Aorta (tissue), 5 donors: Measurements from ENCODE around the gene PTPRN2. TPM values are rescaled to one million over a fixed set of nuclear protein-coding genes. Genes with fewer than 3 reads are reported as not detected.
"Not testable (repeated sequence)": the region's sequence is repeated elsewhere in the genome, so short reads cannot be mapped to it uniquely, and the experiment has no call there.

ENCODE experiments used
- ATAC-seq: fragments of 200-7000 bp; cut with Tn5 transposase; one replicate; pipeline ENCODE4 v1.9.1; 2022; ENCODE audit warnings: moderate library complexity; ENCODE audit not compliant: low FRiP score
- DNase-seq, 2 donors: peaks; one replicate each; pipeline ENCODE4 v3.0.0-alpha.2; 2020
- H3K27ac ChIP-seq, 2 donors: one replicate each; pipeline ENCODE4 v1.5.1; 2013; ENCODE audit warnings: low read length in 2 of 2, mild to moderate bottlenecking in 2 of 2, moderate library complexity in 2 of 2, control low read depth in 1 of 2, inconsistent platforms in 1 of 2, low read depth in 1 of 2
- H3K27me3 ChIP-seq, 2 donors: one replicate each; pipeline ENCODE4 v1.6.1; 2013; ENCODE audit warnings: control low read depth in 1 of 2, low read length in 1 of 2, mild to moderate bottlenecking in 1 of 2, moderate library complexity in 1 of 2; ENCODE audit not compliant: insufficient read depth in 2 of 2, control insufficient read depth in 1 of 2
- H3K36me3 ChIP-seq, 2 donors: one replicate each; pipeline ENCODE4 v1.6.1; 2013; ENCODE audit warnings: control low read depth in 1 of 2, low read length in 1 of 2, mild to moderate bottlenecking in 1 of 2; ENCODE audit not compliant: insufficient read depth in 2 of 2, control insufficient read depth in 1 of 2
- H3K4me1 ChIP-seq, 2 donors: one replicate each; pipeline ENCODE4 v1.6.1; 2013; ENCODE audit warnings: low read length in 2 of 2, control low read depth in 1 of 2, mild to moderate bottlenecking in 1 of 2, moderate library complexity in 1 of 2; ENCODE audit not compliant: insufficient read depth in 2 of 2, control insufficient read depth in 1 of 2
- H3K4me3 ChIP-seq, 2 donors: one replicate each; pipeline ENCODE4 v1.5.1; 2013; ENCODE audit warnings: low read length in 2 of 2, control low read depth in 1 of 2, mild to moderate bottlenecking in 1 of 2
- H3K9me3 ChIP-seq: one replicate; pipeline ENCODE4 v1.6.1; 2013; ENCODE audit warnings: mild to moderate bottlenecking, low read length; ENCODE audit not compliant: control insufficient read depth
- WGBS, 2 donors: extraction: QIAGEN DNeasy Blood & Tissue Kit; methylation state at CpG; one replicate each; pipeline ENCODE4 v1.1.7; 2013; 5-methylcytosine and 5-hydroxymethylcytosine counted together
- intact Hi-C, 2 donors: fragments of 100-400 bp; cut with DNase I; formaldehyde crosslinking; loops; one replicate each; pipeline versions ENCODE4 v1.14.2 to v1.15.0; 2022
- polyA plus RNA-seq, 2 donors: library from polyadenylated mRNA; stranded (reverse); fragments of 200-250 nt; gene quantifications; one replicate each; pipeline ENCODE4 v1.2.3, GENCODE V29; 2013
- total RNA-seq, 2 donors: library from RNA; stranded (reverse); fragmentation: NEBNext Ultra II Directional; extraction: Animal tissue kit (Norgen Biotek cat#: 25700); gene quantifications; one replicate each; pipeline ENCODE4 v1.2.1, GENCODE V29; 2021
- donor health status: healthy with polysubstance abuse.
- donor health status: Bipolar disorder and iron deficiency.
- donor health status: DM: no; HTN: no; CAD: no.
- donor health status: DM: no; HTN: no; CAD: no.
- donor health status: DM: yes; HTN: yes; CAD: no.

The PTPRN2 gene
- total and polyA plus RNA-seq, 4 donors, result 0.67 to 3.3 (median 1.4) TPM

DNA sequence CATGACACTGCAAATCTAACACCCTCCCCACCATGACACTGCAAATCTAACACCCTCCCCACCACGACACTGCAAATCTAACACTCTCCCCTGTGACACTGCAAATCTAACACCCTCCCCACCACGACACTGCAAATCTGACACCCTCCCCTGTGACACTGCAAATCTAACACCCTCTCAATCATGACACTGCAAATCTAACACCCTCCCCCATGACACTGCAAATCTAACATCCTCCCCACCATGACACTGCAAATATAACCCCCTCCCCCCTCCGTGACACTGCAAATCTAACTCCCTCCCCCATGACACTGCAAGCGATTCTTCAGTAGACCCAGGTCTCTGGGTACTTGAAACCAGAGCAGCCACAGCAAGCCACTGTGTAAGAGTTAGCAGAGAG, 646.4 kb downstream of the PTPRN2 start:
- Histone ChIP-seq H3K9me3 (no peaks in the 10 kb centered on the region), H3K36me3 (no peaks in the 10 kb centered on the region), H3K4me1 (no peaks in the 10 kb centered on the region), H3K27ac (no peak overlapping the region), H3K27me3 (no peaks in the 10 kb centered on the region), H3K4me3 (no peak overlapping the region)
- WGBS, 2 donors, result 85 to 91% methylated on average over 4 of the region's 4 CpGs
- ATAC-seq (no peak), DNase-seq (no peak)
- intact Hi-C loops, result no loop called here

DNA sequence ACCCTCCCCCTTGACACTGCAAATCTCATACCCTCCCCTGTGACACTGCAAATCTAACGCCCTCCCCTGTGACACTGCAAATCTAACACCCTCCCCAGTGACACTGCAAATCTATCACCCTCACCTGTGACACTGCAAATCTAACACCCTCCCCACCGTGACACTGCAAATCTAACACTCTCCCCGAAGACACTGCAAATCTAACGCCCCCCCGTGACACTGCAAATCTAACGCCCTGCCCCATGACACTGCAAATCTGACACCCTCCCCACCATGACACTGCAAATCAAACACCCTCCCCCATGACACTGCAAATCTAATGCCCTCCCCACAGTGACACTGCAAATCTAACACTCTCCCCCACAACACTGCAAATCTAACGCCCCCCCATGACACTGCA, 647.1 kb downstream of the PTPRN2 start:
- ATAC-seq (no peak), DNase-seq (no peak)
- Histone ChIP-seq H3K27me3 (no peaks in the 10 kb centered on the region), H3K9me3 (no peaks in the 10 kb centered on the region), H3K27ac (no peak overlapping the region), H3K36me3 (no peaks in the 10 kb centered on the region), H3K4me3 (no peak overlapping the region), H3K4me1 (no peaks in the 10 kb centered on the region)
- intact Hi-C loops, result no loop called here
- 76 to 86% methylated on average over 7 of the region's 7 CpGs for WGBS, 2 donors

DNA sequence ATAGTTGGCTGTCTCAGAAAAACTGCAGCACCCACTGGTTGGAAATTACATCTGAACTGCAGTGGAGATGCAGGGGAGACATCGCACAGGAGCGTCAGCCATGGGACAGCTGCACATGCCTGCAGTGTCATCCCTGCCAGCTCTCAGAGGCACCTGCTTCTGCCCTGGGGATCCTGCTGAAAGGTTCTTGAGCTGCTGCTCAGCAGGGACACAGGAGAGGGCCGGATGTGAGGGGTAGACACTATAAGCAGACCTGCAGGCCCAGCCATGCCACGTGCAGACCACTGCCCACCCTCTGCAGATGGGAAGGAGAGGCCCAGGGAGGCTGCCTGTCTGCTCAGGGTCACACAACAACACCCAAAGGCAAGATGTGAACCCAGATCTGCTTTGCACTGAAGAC, 649.4 kb downstream of the PTPRN2 start:
- no peak for ATAC-seq

DNA sequence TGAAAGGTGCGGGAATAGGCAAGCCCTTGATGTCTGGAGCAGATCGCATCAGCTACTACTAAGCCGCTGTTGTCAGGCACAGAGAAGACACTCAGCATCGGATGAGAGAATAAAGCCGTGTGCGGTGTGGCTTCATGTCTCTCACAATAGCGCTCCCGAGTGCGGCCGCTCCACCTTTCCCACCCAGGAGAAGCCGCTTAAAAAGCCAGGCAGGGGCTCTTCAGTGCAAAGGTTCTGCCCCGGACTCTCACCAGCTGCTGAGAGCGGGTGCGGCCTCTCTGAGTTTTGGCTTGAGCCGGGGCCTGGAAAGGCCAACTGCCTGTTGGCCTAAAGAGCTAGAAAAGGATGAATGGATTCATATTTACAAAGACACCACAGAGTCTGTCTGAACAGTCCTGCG, 650.2 kb downstream of the PTPRN2 start:
- DNase-seq (peak in 1 of 2 donors; percentile 28), ATAC-seq (no peak)
- Histone ChIP-seq H3K4me3 (no peak overlapping the region), H3K36me3 (no peaks in the 10 kb centered on the region), H3K27me3 (no peaks in the 10 kb centered on the region), H3K9me3 (no peaks in the 10 kb centered on the region), H3K27ac (no peak overlapping the region), H3K4me1 (no peaks in the 10 kb centered on the region)
- 90 to 92% methylated on average over 16 of the region's 16 CpGs for WGBS, 2 donors
- intact Hi-C loops, result no loop called here

More for the DNA sequence above, 649.4 kb downstream of the PTPRN2 start:
- intact Hi-C loops, result no loop called here
- Histone ChIP-seq H3K4me3 (no peak overlapping the region), H3K36me3 (no peaks in the 10 kb centered on the region), H3K9me3 (no peaks in the 10 kb centered on the region), H3K27me3 (no peaks in the 10 kb centered on the region), H3K4me1 (no peaks in the 10 kb centered on the region), H3K27ac (no peak overlapping the region)
- DNase-seq, result peak in 1 of 2 donors; percentile 57
- WGBS, 2 donors, result 59 to 72% methylated on average over 4 of the region's 4 CpGs

DNA sequence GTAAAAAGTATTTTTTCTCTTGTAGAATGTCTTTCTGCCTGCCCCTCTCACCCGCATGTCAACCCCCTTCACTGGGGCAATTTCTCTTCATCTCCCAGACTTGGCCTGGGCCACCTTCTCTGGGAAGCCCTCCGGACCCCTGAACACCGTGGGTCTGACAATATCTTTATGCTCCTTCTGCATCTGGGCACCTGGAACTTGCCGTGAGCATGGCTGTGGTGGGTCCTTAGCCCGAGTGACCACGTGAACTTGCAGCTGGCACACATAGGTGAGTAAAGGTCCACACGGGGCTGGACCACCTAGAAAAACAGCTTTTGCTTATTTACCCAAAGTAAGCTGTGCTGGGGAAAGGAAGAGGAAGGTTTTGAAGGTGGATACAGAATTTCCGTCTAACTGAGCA, 650.6 kb downstream of the PTPRN2 start:
- H3K9me3 ChIP-seq, result no peaks in the 10 kb centered on the region
- 74 to 76% methylated on average over 8 of the region's 8 CpGs for WGBS, 2 donors
- no peaks in the 10 kb centered on the region for H3K4me1 ChIP-seq
- intact Hi-C loops, result no loop called here
- no peaks in the 10 kb centered on the region for H3K27me3 ChIP-seq
- no peak overlapping the region for H3K4me3 ChIP-seq
- H3K36me3 ChIP-seq, result no peaks in the 10 kb centered on the region
- H3K27ac ChIP-seq, result no peak overlapping the region
- peak in 1 of 2 donors; percentile 51 for DNase-seq
- no peak for ATAC-seq

DNA sequence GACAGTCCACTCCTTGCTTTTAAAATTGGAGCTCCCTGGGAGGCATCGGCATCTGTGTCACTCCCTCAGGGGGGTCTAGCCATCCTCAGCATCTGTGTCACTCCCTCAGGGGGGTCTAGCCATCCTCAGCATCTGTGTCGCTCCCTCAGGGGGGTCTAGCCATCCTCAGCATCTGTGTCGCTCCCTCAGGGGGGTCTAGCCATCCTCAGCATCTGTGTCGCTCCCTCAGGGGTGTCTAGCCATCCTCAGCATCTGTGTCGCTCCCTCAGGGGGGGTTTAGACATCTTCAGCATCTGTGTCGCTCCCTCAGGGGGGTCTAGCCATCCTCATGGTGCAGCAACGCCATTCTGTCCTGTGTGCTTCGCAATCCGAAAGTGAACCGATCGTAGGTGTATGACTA, 651.9 kb downstream of the PTPRN2 start:
- 84 to 85% methylated on average over 10 to 11 of the region's 11 CpGs for WGBS, 2 donors
- H3K27ac ChIP-seq, intact Hi-C loops, H3K9me3 ChIP-seq, H3K36me3 ChIP-seq, H3K4me3 ChIP-seq, H3K27me3 ChIP-seq, ATAC-seq, H3K4me1 ChIP-seq: not testable (repeated sequence)
- peak in 1 of 2 donors; percentile 30 for DNase-seq

DNA sequence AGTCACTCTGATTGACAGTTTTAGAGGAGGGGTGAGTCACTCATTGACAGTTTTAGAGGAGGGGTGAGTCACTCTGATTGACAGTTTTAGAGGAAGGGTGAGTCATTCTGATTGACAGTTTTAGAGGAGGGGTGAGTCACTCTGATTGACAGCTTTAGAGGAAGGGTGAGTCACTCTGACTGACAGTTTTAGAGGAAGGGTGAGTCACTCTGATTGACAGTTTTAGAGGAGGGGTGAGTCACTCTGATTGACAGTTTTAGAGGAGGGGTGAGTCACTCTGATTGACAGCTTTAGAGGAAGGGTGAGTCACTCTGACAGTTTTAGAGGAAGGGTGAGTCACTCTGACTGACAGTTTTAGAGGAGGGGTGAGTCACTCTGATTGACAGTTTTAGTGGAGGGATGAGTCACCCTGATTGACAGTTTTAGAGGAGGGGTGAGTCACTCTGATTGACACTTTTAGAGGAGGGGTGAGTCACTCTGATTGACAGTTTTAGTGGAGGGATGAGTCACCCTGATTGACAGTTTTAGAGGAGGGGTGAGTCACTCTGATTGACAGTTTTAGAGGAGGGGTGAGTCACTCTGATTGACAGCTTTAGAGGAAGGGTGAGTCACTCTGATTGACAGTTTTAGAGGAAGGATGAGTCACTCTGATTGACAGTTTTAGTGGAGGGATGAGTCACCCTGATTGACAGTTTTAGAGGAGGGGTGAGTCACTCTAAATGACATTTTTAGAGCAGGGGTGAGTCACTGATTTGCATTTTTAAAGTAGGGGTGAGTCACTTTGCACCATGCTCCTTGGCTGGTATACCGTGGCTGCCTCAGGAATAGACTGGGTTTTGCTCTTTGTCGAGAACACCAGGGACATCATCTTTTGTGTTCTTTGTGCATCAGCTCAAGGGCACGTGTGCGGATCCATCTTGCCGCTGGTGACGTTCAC, 654.1 kb downstream of the PTPRN2 start:
- intact Hi-C loops, result not testable (repeated sequence)
- 82 to 86% methylated on average over 6 of the region's 6 CpGs for WGBS, 2 donors

DNA sequence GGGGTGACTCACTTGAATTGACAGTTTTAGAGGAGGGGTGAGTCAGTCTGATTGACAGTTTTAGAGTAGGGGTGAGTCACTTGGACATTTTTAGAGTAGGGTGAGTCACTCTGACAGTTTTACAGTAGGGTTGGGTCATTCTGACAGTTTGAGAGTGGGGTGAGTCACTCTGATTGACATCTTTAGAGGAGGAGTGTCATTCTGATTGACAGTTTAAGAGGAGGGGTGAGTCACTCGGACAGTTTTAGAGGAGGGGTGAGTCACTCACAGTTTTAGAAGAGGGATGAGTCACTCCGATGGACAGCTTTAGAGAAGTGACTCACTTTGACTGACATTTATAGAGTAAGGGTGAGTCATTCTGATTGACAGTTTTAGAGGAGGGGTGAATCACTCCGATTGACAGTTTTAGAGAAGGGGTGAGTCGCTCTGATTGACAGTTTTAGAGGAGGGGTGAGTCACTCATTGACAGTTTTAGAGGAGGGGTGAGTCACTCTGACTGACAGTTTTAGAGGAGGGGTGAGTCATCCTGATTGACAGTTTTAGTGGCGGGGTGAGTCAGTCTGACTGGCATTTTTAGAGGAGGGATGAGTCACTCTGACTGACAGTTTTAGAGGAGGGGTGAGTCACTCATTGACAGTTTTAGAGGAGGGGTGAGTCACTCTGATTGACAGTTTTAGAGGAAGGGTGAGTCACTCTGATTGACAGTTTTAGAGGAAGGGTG, 655.0 kb downstream of the PTPRN2 start:
- WGBS, 2 donors, result 77 to 94% methylated on average over 5 of the region's 5 CpGs

More for the DNA sequence above, 654.1 kb downstream of the PTPRN2 start:
- H3K27ac ChIP-seq, H3K27me3 ChIP-seq, H3K4me1 ChIP-seq, ATAC-seq, H3K9me3 ChIP-seq, DNase-seq, H3K4me3 ChIP-seq, H3K36me3 ChIP-seq: not testable (repeated sequence)

More for the DNA sequence above, 655.0 kb downstream of the PTPRN2 start:
- Histone ChIP-seq H3K27ac (no peak overlapping the region), H3K36me3 (no peaks in the 10 kb centered on the region), H3K4me3 (no peak overlapping the region), H3K4me1 (no peaks in the 10 kb centered on the region), H3K27me3 (no peaks in the 10 kb centered on the region), H3K9me3 (no peaks in the 10 kb centered on the region)
- no peak for DNase-seq
- no peak for ATAC-seq
- intact Hi-C loops, result no loop called here
